Suprapubic skin (tissue), 4 donors: ENCODE measurements around the gene IVL.

ENCODE experiments used
- CTCF ChIP-seq, 2 donors: fragments of 200-600 bp in 1 of 2; fragments of 450-650 bp in 1 of 2; sonication (generic) in 1 of 2; IDR thresholded peaks; one replicate each; pipeline ENCODE4 v1.5.1; 2016 to 2019; ENCODE audit warnings: antibody characterized with exemption in 2 of 2, mild to moderate bottlenecking in 1 of 2, moderate library complexity in 1 of 2
- EP300 ChIP-seq: sonication (generic); formaldehyde crosslinking; IDR thresholded peaks from one replicate; pipeline ENCODE4 v1.6.1; 2017; ENCODE audit warnings: antibody characterized with exemption
- POLR2AphosphoS5 ChIP-seq, 3 donors: sonication (generic); formaldehyde crosslinking; IDR thresholded peaks; one replicate each; pipeline ENCODE4 v1.6.1; 2017; ENCODE audit warnings: antibody characterized with exemption in 3 of 3

- no peak for TF ChIP-seq POLR2AphosphoS5 (IDR thresholded peaks at IDR 0.05)
- TF ChIP-seq CTCF (IDR thresholded peaks at IDR 0.05) = no peak
- TF ChIP-seq EP300 = no peak
Observed at GRCh38 chr1:152959801-152960451, 51.6 kb downstream of the IVL start.
